Ascending aorta (tissue), 2 donors: ENCODE data around the gene HRAS. TPM values are rescaled to one million over a fixed set of nuclear protein-coding genes. Genes with fewer than 3 reads are reported as not detected.

Experiments used
- DNase-seq, 2 donors: peaks; one replicate each; pipeline ENCODE4 v3.0.0-alpha.2; 2019; ENCODE audit warnings: low spot score in 2 of 2
- H3K27ac ChIP-seq, 2 donors: fragments of 200-600 bp; sonication (generic); one replicate each; pipeline ENCODE4 v1.5.1; 2016 to 2017; ENCODE audit warnings: mild to moderate bottlenecking in 1 of 2
- H3K27me3 ChIP-seq: fragments of 200-600 bp; sonication (generic); one replicate; pipeline ENCODE4 v1.5.1; 2017
- H3K36me3 ChIP-seq, 2 donors: fragments of 200-600 bp; sonication (generic); one replicate each; pipeline ENCODE4 v1.5.1; 2016
- H3K4me1 ChIP-seq, 2 donors: fragments of 200-600 bp; sonication (generic); one replicate each; pipeline ENCODE4 v1.5.1; 2016 to 2017; ENCODE audit warnings: mild to moderate bottlenecking in 1 of 2
- H3K4me3 ChIP-seq, 2 donors: fragments of 200-600 bp; sonication (generic); one replicate each; pipeline ENCODE4 v1.5.1; 2016 to 2017; ENCODE audit warnings: mild to moderate bottlenecking in 1 of 2
- H3K9me3 ChIP-seq, 2 donors: fragments of 200-600 bp; sonication (generic); one replicate each; pipeline ENCODE4 v1.5.1; 2016
- intact Hi-C: fragments of 100-400 bp; cut with DNase I; formaldehyde crosslinking; loops from one replicate; pipeline ENCODE4 v1.15.1; 2023
- total RNA-seq: library from RNA; depleted of rRNA; stranded (reverse); fragments of >200 nt; gene quantifications from one replicate; pipeline ENCODE4 v1.1.0, GENCODE V29; 2016
- TF ChIP-seq, protein P1 (sequence below), 3 experiments: fragments of 200-600 bp in 2 of 3; fragments of 450-650 bp in 1 of 3; sonication (generic) in 2 of 3; IDR thresholded peaks; one replicate each; pipeline ENCODE4 v1.5.1; 2016 to 2019; ENCODE audit warnings: antibody characterized with exemption in 3 of 3, mild to moderate bottlenecking in 1 of 3, moderate library complexity in 1 of 3

The HRAS gene
- total RNA-seq, 1 donor from 2014 or later = 21.6 TPM

DNA sequence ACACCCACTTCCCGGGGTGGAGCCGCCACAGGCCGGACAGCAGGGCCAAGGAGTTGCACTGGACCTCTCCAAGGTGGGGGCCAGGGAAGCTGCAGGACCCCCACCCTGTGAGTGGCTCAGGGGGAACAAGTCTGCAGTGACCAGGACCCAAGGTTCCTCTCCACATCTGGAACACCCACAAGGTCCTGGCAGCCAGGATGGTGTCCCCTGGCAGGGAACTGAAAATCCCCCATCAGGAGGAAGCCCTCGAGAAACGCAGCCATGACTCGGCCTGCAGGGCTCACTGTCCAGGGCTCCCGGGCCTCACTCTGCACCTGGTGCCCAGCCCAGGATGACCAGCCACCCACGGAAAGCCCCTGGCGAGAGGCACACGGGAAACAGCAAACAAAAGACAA is 39.8 kb downstream of the HRAS start:
- H3K27ac ChIP-seq = no peak overlapping the region
- H3K4me1 ChIP-seq = no peaks in the 10 kb centered on the region
- H3K9me3 ChIP-seq = no peaks in the 10 kb centered on the region
- intact Hi-C loops = no loop called here
- H3K27me3 ChIP-seq = no peaks in the 10 kb centered on the region
- H3K36me3 ChIP-seq = peaks cover 69 to 77% of the 10 kb centered on the region in 2 donors
- DNase-seq = no peak
- no peak overlapping the region for H3K4me3 ChIP-seq
- TF ChIP-seq, protein P1, sequence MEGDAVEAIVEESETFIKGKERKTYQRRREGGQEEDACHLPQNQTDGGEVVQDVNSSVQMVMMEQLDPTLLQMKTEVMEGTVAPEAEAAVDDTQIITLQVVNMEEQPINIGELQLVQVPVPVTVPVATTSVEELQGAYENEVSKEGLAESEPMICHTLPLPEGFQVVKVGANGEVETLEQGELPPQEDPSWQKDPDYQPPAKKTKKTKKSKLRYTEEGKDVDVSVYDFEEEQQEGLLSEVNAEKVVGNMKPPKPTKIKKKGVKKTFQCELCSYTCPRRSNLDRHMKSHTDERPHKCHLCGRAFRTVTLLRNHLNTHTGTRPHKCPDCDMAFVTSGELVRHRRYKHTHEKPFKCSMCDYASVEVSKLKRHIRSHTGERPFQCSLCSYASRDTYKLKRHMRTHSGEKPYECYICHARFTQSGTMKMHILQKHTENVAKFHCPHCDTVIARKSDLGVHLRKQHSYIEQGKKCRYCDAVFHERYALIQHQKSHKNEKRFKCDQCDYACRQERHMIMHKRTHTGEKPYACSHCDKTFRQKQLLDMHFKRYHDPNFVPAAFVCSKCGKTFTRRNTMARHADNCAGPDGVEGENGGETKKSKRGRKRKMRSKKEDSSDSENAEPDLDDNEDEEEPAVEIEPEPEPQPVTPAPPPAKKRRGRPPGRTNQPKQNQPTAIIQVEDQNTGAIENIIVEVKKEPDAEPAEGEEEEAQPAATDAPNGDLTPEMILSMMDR (IDR thresholded peaks at IDR 0.05) = no peak

DNA sequence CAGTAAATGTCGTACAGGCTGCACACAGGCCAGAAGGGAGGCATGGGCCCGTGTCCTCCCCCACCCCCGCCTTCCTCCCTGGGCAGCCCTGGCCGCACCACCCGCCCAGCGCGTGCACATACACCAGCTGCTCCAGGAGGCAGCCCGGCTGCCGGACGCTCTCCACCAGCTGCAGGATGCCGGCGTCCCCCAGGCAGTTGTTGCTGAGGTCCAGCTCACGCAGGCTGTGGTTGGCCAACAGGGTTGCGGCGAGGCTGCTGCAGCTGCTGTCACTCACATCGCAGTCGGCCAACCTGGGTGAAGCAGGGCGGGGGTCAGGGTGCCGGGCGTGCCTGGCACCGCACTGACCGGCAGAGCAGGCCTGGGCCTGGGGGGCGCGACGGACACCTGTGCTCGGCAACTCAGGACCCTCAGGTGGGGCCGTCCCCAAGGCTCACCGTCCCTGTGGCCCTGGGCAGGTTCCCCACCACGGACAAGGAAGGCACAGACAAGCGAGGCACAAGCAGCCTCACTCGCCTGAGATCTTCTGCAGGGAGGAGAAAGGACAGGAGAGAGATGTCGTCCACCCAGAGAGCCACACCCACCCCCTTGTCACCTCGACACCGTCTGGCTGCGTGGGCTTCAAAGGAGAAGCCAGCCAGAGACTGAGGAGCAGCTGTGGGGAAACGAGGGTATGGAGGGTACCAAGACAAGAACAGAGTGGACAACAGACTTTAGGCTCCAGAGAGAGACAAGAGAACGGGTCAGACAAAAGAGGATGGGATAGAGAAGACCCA is 40.4 kb downstream of the HRAS start:
- H3K27ac ChIP-seq = no peak overlapping the region
- peaks cover 69 to 77% of the 10 kb centered on the region in 2 donors for H3K36me3 ChIP-seq
- H3K9me3 ChIP-seq = no peaks in the 10 kb centered on the region
- TF ChIP-seq, protein P1 (IDR thresholded peaks at IDR 0.05) = no peak
- no peaks in the 10 kb centered on the region for H3K27me3 ChIP-seq
- no peak overlapping the region for H3K4me3 ChIP-seq
- intact Hi-C loops = no loop called here
- H3K4me1 ChIP-seq = no peaks in the 10 kb centered on the region
- DNase-seq = no peak

DNA sequence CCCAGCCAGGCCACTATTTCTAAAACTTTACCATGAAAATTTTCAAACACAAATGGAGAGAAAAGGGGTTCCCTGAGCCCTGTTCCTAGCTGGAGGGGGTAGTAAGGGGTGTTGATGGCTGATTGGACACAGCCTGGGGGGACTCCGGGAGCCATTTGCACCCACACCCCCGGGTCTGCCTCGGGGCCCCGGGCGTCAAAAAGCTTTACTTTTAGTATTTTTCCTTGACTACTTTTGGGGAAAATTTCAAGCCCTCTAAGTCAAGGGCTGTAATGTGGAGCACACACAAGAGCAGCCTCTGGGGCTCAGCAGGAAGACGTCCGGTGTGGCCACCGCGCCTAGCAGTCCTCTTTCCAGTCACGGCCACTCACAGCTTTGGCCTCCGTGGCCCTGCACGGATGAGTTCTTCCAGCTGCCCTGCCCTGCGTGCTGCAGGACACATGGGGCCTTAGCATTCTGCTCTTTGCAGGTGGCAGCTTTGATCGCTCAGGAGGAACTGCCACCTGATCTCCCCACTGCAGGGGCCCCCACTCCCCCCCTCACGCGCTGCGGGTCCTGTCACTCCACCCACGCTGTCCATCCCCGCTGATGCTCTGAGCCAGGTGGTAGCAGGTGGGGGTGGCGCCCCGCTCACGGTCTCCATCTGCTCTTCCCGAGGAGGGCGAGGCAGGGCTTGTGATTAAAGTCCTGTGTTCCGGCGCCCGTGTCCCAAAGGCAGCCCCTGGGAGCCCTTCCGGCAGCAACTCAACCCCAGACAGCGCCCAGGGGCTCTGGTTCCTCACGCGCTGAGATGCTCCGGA is 42.7 kb downstream of the HRAS start:
- no peak overlapping the region for H3K27ac ChIP-seq
- H3K36me3 ChIP-seq = peaks cover 56 to 62% of the 10 kb centered on the region in 2 donors
- no peaks in the 10 kb centered on the region for H3K27me3 ChIP-seq
- H3K4me1 ChIP-seq = no peaks in the 10 kb centered on the region
- intact Hi-C loops = no loop called here
- TF ChIP-seq, protein P1 (IDR thresholded peaks at IDR 0.05) = no peak
- DNase-seq = no peak
- no peak overlapping the region for H3K4me3 ChIP-seq
- no peaks in the 10 kb centered on the region for H3K9me3 ChIP-seq

DNA sequence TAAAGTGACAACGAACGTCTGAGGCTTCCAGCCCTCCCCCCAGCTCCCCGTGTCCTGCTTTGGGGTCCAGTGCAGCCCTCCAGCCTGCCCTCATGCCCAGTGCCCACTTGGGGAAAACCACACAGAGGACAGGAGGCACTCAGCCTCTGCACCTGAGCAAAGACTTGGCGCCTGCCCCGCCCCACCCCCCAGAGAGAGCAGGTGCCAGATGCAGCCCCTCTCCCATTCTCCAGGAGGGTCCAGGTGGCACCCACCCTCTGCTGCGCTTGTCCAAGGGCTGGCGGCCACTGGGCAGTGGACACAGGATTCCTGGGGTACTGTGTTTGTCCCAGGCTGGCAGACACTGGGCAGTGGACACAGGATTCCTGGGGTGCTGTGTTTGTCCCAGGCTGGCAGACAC is 44.0 kb downstream of the HRAS start:
- H3K27me3 ChIP-seq = no peaks in the 10 kb centered on the region
- H3K27ac ChIP-seq = no peak overlapping the region
- H3K36me3 ChIP-seq = peaks cover 43 to 50% of the 10 kb centered on the region in 2 donors
- H3K4me3 ChIP-seq = no peak overlapping the region
- H3K9me3 ChIP-seq = no peaks in the 10 kb centered on the region
- no peaks in the 10 kb centered on the region for H3K4me1 ChIP-seq
- TF ChIP-seq, protein P1 (IDR thresholded peaks at IDR 0.05) = no peak
- intact Hi-C loops = no loop called here
- no peak for DNase-seq

DNA sequence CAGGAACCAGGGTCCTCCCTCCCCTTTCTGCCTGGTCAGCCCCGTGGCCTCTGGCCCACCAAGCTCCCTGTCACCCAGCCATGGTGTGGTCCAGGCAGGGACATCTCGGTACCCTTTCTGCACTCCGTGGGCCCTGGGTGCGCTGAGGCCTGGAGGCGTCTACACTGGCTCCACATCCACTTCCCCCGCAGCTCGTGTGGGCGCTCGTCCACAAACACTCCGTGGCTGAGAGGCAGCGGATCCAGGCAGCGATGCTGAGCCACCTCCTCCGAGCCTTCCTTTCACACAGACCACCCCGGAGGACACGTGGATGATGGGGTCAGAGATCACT is 44.5 kb downstream of the HRAS start:
- Histone ChIP-seq H3K36me3 (peaks cover 38 to 50% of the 10 kb centered on the region in 2 donors), H3K9me3 (no peaks in the 10 kb centered on the region), H3K4me3 (no peak overlapping the region), H3K27ac (no peak overlapping the region), H3K27me3 (no peaks in the 10 kb centered on the region), H3K4me1 (no peaks in the 10 kb centered on the region)
- TF ChIP-seq, protein P1 (IDR thresholded peaks at IDR 0.05) = no peak
- intact Hi-C loops = no loop called here
- no peak for DNase-seq
